ENCODE measurements around the gene FAM78A. TPM values are rescaled to one million over a fixed set of nuclear protein-coding genes. Genes with fewer than 3 reads are reported as not detected.
A peak's percentile ranks its signal among the peaks of the same experiment; 100 is the strongest.
"Not testable (repeated sequence)": the region's sequence is repeated elsewhere in the genome, so short reads cannot be mapped to it uniquely, and the experiment has no call there.

The FAM78A gene
- total RNA-seq, 1 donor from 2014 or later, result 52.8 TPM

- intact Hi-C loops (cut with micrococcal nuclease), result loop anchor here (1.0 to 5.0 kb wide), 6 partner anchors 19 to 1388 kb away; partner anchors contain the start of gene EXOSC2
- H3K27me3 Mint-ChIP-seq (ENCODE audit: insufficient read depth), result no peaks in the 10 kb centered on the region
- peak overlapping the region; percentile 99 for H3K27ac Mint-ChIP-seq
- H3K36me3 Mint-ChIP-seq (ENCODE audit: low read depth), result peaks cover 45% of the 10 kb centered on the region
- H3K9me3 Mint-ChIP-seq, result no peaks in the 10 kb centered on the region
- H3K4me3 Mint-ChIP-seq, result peak overlapping the region; percentile 100
- H3K4me1 Mint-ChIP-seq (ENCODE audit: low read depth), result peaks cover 52% of the 10 kb centered on the region
- no peak for DNase-seq (ENCODE audit: low spot score)
Measured at GRCh38 chr9:131274674-131275331, 1.5 kb downstream of the FAM78A start.

GRCh38 chr9:131273856-131274673 lies 2.2 kb downstream of the FAM78A start:
- Mint-ChIP-seq H3K4me1 (ENCODE audit: low read depth) (peaks cover 54% of the 10 kb centered on the region), H3K4me3 (peak overlapping the region; percentile 100)
- intact Hi-C loops (cut with micrococcal nuclease), result loop anchor here (1.0 to 5.0 kb wide), 5 partner anchors 18 to 1387 kb away; partner anchors contain the start of gene EXOSC2

GRCh38 chr9:131273146-131273855 lies 3.0 kb downstream of the FAM78A start:
- no peaks in the 10 kb centered on the region for H3K27me3 Mint-ChIP-seq (ENCODE audit: insufficient read depth)
- H3K36me3 Mint-ChIP-seq (ENCODE audit: low read depth), result peaks cover 45% of the 10 kb centered on the region
- peak overlapping the region; percentile 100 for H3K4me3 Mint-ChIP-seq
- DNase-seq (ENCODE audit: low spot score), result no peak
- H3K27ac Mint-ChIP-seq, result peak overlapping the region; percentile 99
- H3K9me3 Mint-ChIP-seq, result no peaks in the 10 kb centered on the region
- H3K4me1 Mint-ChIP-seq (ENCODE audit: low read depth), result peaks cover 54% of the 10 kb centered on the region
- intact Hi-C loops (cut with micrococcal nuclease), result loop anchor here (5.0 kb wide), 3 partner anchors 124 to 1386 kb away; partner anchors contain the start of gene EXOSC2

More at GRCh38 chr9:131273856-131274673, 2.2 kb downstream of the FAM78A start:
- H3K27ac Mint-ChIP-seq, result peak overlapping the region; percentile 99
- peaks cover 45% of the 10 kb centered on the region for H3K36me3 Mint-ChIP-seq (ENCODE audit: low read depth)
- DNase-seq (ENCODE audit: low spot score), result no peak
- no peaks in the 10 kb centered on the region for H3K27me3 Mint-ChIP-seq (ENCODE audit: insufficient read depth)
- H3K9me3 Mint-ChIP-seq, result no peaks in the 10 kb centered on the region

- Mint-ChIP-seq H3K27me3 (ENCODE audit: insufficient read depth) (no peaks in the 10 kb centered on the region), H3K4me3 (peak overlapping the region; percentile 100), H3K9me3 (no peaks in the 10 kb centered on the region), H3K4me1 (ENCODE audit: low read depth) (peaks cover 59% of the 10 kb centered on the region), H3K27ac (peak overlapping the region; percentile 86), H3K36me3 (ENCODE audit: low read depth) (peaks cover 45% of the 10 kb centered on the region)
- DNase-seq (ENCODE audit: low spot score), result no peak
- intact Hi-C loops (cut with micrococcal nuclease), result loop anchor here (5.0 kb wide), 3 partner anchors 125 to 1385 kb away; partner anchors contain the start of gene EXOSC2
Measured at GRCh38 chr9:131272212-131272611, 4.1 kb downstream of the FAM78A start.

- intact Hi-C loops (cut with micrococcal nuclease), result loop anchor here (1.0 to 5.0 kb wide), 4 partner anchors 126 to 1384 kb away; partner anchors contain the start of gene EXOSC2
- peak overlapping the region; percentile 86 for H3K27ac Mint-ChIP-seq
- no peaks in the 10 kb centered on the region for H3K27me3 Mint-ChIP-seq (ENCODE audit: insufficient read depth)
- H3K4me1 Mint-ChIP-seq (ENCODE audit: low read depth), result peaks cover 66% of the 10 kb centered on the region
- no peaks in the 10 kb centered on the region for H3K9me3 Mint-ChIP-seq
- peaks cover 45% of the 10 kb centered on the region for H3K36me3 Mint-ChIP-seq (ENCODE audit: low read depth)
- peak overlapping the region; percentile 100 for H3K4me3 Mint-ChIP-seq
- no peak for DNase-seq (ENCODE audit: low spot score)
Measured at GRCh38 chr9:131271506-131271931, 4.8 kb downstream of the FAM78A start.

GRCh38 chr9:131271016-131271273 lies 5.4 kb downstream of the FAM78A start:
- H3K36me3 Mint-ChIP-seq (ENCODE audit: low read depth), result peaks cover 45% of the 10 kb centered on the region
- H3K4me1 Mint-ChIP-seq (ENCODE audit: low read depth), result peaks cover 71% of the 10 kb centered on the region
- H3K27ac Mint-ChIP-seq, result peak overlapping the region; percentile 86
- not testable (repeated sequence) for H3K27me3 Mint-ChIP-seq (ENCODE audit: insufficient read depth); H3K9me3 Mint-ChIP-seq; DNase-seq (ENCODE audit: low spot score)
- intact Hi-C loops (cut with micrococcal nuclease), result loop anchor here (1.0 to 5.0 kb wide), 4 partner anchors 126 to 1384 kb away; partner anchors contain the start of gene EXOSC2
- peak overlapping the region; percentile 100 for H3K4me3 Mint-ChIP-seq

GRCh38 chr9:131270171-131271015 lies 5.9 kb downstream of the FAM78A start:
- H3K4me3 Mint-ChIP-seq, result peak overlapping the region; percentile 100
- no peak for DNase-seq (ENCODE audit: low spot score)
- H3K36me3 Mint-ChIP-seq (ENCODE audit: low read depth), result peaks cover 40% of the 10 kb centered on the region
- intact Hi-C loops (cut with micrococcal nuclease), result loop anchor here (1.0 to 5.0 kb wide), 6 partner anchors 8 to 1383 kb away; partner anchors contain the start of gene EXOSC2
- no peaks in the 10 kb centered on the region for H3K27me3 Mint-ChIP-seq (ENCODE audit: insufficient read depth)
- H3K9me3 Mint-ChIP-seq, result no peaks in the 10 kb centered on the region
- peak overlapping the region; percentile 86 for H3K27ac Mint-ChIP-seq
- H3K4me1 Mint-ChIP-seq (ENCODE audit: low read depth), result peaks cover 75% of the 10 kb centered on the region

GRCh38 chr9:131266266-131267229 lies 9.8 kb downstream of the FAM78A start:
- no peak for DNase-seq (ENCODE audit: low spot score)
- H3K27ac Mint-ChIP-seq, result peak overlapping the region; percentile 88
- H3K4me3 Mint-ChIP-seq, result peak overlapping the region; percentile 100
- no peaks in the 10 kb centered on the region for H3K9me3 Mint-ChIP-seq
- peaks cover 84% of the 10 kb centered on the region for H3K4me1 Mint-ChIP-seq (ENCODE audit: low read depth)
- peaks cover 23% of the 10 kb centered on the region for H3K36me3 Mint-ChIP-seq (ENCODE audit: low read depth)
- H3K27me3 Mint-ChIP-seq (ENCODE audit: insufficient read depth), result no peaks in the 10 kb centered on the region
- intact Hi-C loops (cut with micrococcal nuclease), result no loop called here

- Mint-ChIP-seq H3K36me3 (ENCODE audit: low read depth) (peaks cover 30% of the 10 kb centered on the region), H3K4me1 (ENCODE audit: low read depth) (peaks cover 69% of the 10 kb centered on the region), H3K27ac (peak overlapping the region; percentile 84), H3K27me3 (ENCODE audit: insufficient read depth) (no peaks in the 10 kb centered on the region), H3K4me3 (peak overlapping the region; percentile 56), H3K9me3 (no peaks in the 10 kb centered on the region)
- intact Hi-C loops (cut with micrococcal nuclease), result no loop called here
- no peak for DNase-seq (ENCODE audit: low spot score)
Measured at GRCh38 chr9:131264231-131264630, 12.1 kb downstream of the FAM78A start.

GRCh38 chr9:131263701-131264100 lies 12.6 kb downstream of the FAM78A start:
- intact Hi-C loops (cut with micrococcal nuclease), result no loop called here
- H3K27ac Mint-ChIP-seq, result peak overlapping the region; percentile 84
- peak overlapping the region; percentile 49 for H3K4me3 Mint-ChIP-seq
- H3K4me1 Mint-ChIP-seq (ENCODE audit: low read depth), result peaks cover 64% of the 10 kb centered on the region
- H3K27me3 Mint-ChIP-seq (ENCODE audit: insufficient read depth), result no peaks in the 10 kb centered on the region
- no peak for DNase-seq (ENCODE audit: low spot score)
- no peaks in the 10 kb centered on the region for H3K9me3 Mint-ChIP-seq
- H3K36me3 Mint-ChIP-seq (ENCODE audit: low read depth), result peaks cover 30% of the 10 kb centered on the region

GRCh38 chr9:131263033-131263343 lies 13.3 kb downstream of the FAM78A start:
- intact Hi-C loops (cut with micrococcal nuclease); H3K27me3 Mint-ChIP-seq (ENCODE audit: insufficient read depth); DNase-seq (ENCODE audit: low spot score); H3K9me3 Mint-ChIP-seq: not testable (repeated sequence)
- H3K27ac Mint-ChIP-seq, result peak overlapping the region; percentile 84
- H3K36me3 Mint-ChIP-seq (ENCODE audit: low read depth), result peaks cover 30% of the 10 kb centered on the region
- H3K4me1 Mint-ChIP-seq (ENCODE audit: low read depth), result peaks cover 60% of the 10 kb centered on the region
- peak overlapping the region; percentile 19 for H3K4me3 Mint-ChIP-seq

Measured in activated T-helper 1 cell treated with anti-CD3 and anti-CD28 coated beads, Interleukin-12 subunit alpha, Interleukin-12 subunit beta, Interleukin-2, Interleukin-4 antibody, amounts not matched to agents 30 ng/mL and 10 ng/mL and 1 ng/mL, durations not matched to agents 14 hours and 24 hours and 36 hours (primary cell).